Dermis microvascular lymphatic vessel endothelial cell (primary cell): ENCODE data around the gene CCDC194. TPM values are rescaled to one million over a fixed set of nuclear protein-coding genes. Genes with fewer than 3 reads are reported as not detected.

Experiments used
- total RNA-seq: library from RNA; depleted of rRNA; stranded (reverse); fragments of >200 nt; gene quantifications from 2 replicates; pipeline ENCODE4 v1.2.1, GENCODE V29; 2014

Gene CCDC194
- total RNA-seq, 1 donor from 2014 or later = not detected

Other genes starting within 250 kb of the CCDC194 start
- 11.6 and 15.4 TPM in 2 replicates for gene USE1, start 178.8 kb downstream of the CCDC194 start, total RNA-seq
- 2.1 and 7.0 TPM in 2 replicates for gene OCEL1, start 168.0 kb downstream of the CCDC194 start, total RNA-seq
- 31.6 and 32.9 TPM in 2 replicates for gene NR2F6, start 148.3 kb downstream of the CCDC194 start, total RNA-seq
- gene USHBP1, start 129.5 kb downstream of the CCDC194 start, total RNA-seq = 20.9 and 37.4 TPM in 2 replicates
- 80.7 and 95.3 TPM in 2 replicates for gene BABAM1, start 126.8 kb downstream of the CCDC194 start, total RNA-seq
- gene ANKLE1, start 112.3 kb downstream of the CCDC194 start, total RNA-seq = 0.51 and 0.63 TPM in 2 replicates
- gene ABHD8, start 90.8 kb downstream of the CCDC194 start, total RNA-seq = 5.1 and 8.2 TPM in 2 replicates
- 42.1 and 46.1 TPM in 2 replicates for gene MRPL34, start 88.3 kb downstream of the CCDC194 start, total RNA-seq
- 18.2 and 24.5 TPM in 2 replicates for gene DDA1, start 84.6 kb downstream of the CCDC194 start, total RNA-seq
- gene ANO8, start 59.3 kb downstream of the CCDC194 start, total RNA-seq = 1.8 and 2.8 TPM in 2 replicates
- 7.6 and 9.1 TPM in 2 replicates for gene GTPBP3, start 56.6 kb downstream of the CCDC194 start, total RNA-seq
- 5.9 and 21.2 TPM in 2 replicates for gene PLVAP, start 16.9 kb downstream of the CCDC194 start, total RNA-seq
- 1.9 and 4.0 TPM in 2 replicates for gene BST2, start 11.4 kb upstream of the CCDC194 start, total RNA-seq
- 29.4 and 41.7 TPM in 2 replicates for gene MVB12A, start 25.9 kb upstream of the CCDC194 start, total RNA-seq
- not detected in 2 replicates for gene TMEM221, start 54.5 kb upstream of the CCDC194 start, total RNA-seq
- gene NXNL1, start 66.7 kb upstream of the CCDC194 start, total RNA-seq = not detected in 2 replicates
- gene SLC27A1, start 76.3 kb upstream of the CCDC194 start, total RNA-seq = 13.2 and 22.4 TPM in 2 replicates
- gene PGLS, start 117.5 kb upstream of the CCDC194 start, total RNA-seq = 32.6 and 80.5 TPM in 2 replicates
- 57.9 and 60.7 TPM in 2 replicates for gene COLGALT1, start 161.5 kb upstream of the CCDC194 start, total RNA-seq